ENCODE measurements around the gene STK11IP.

The STK11IP gene

GRCh38 chr2:219631904-219632759, 34.5 kb downstream of the STK11IP start:
- FAIRE-seq, result no peak
- no peak for DNase-seq (ENCODE audit: insufficient read length, low spot score)

GRCh38 chr2:219632760-219633105, 35.1 kb downstream of the STK11IP start:
- no peak for DNase-seq (ENCODE audit: insufficient read length, low spot score)
- FAIRE-seq, result no peak

GRCh38 chr2:219633276-219634065, 35.8 kb downstream of the STK11IP start:
- no peak for DNase-seq (ENCODE audit: insufficient read length, low spot score)
- FAIRE-seq, result no peak

- FAIRE-seq (no peak), DNase-seq (ENCODE audit: insufficient read length, low spot score) (no peak)
Observed at GRCh38 chr2:219634171-219634940, 36.7 kb downstream of the STK11IP start.

- DNase-seq (ENCODE audit: insufficient read length, low spot score) (no peak), FAIRE-seq (no peak)
Observed at GRCh38 chr2:219634951-219635751, 37.5 kb downstream of the STK11IP start.

- no peak for FAIRE-seq
Observed at GRCh38 chr2:219636144-219636915, 38.7 kb downstream of the STK11IP start.

GRCh38 chr2:219636941-219637841, 39.5 kb downstream of the STK11IP start:
- FAIRE-seq (no peak), DNase-seq (ENCODE audit: insufficient read length, low spot score) (no peak)

More at GRCh38 chr2:219636144-219636915, 38.7 kb downstream of the STK11IP start:
- DNase-seq (ENCODE audit: insufficient read length, low spot score), result no peak

GRCh38 chr2:219637842-219638185, 40.2 kb downstream of the STK11IP start:
- FAIRE-seq (no peak), DNase-seq (ENCODE audit: insufficient read length, low spot score) (no peak)

GRCh38 chr2:219638217-219638947, 40.7 kb downstream of the STK11IP start:
- FAIRE-seq (no peak), DNase-seq (ENCODE audit: insufficient read length, low spot score) (no peak)

- no peak for FAIRE-seq
- no peak for DNase-seq (ENCODE audit: insufficient read length, low spot score)
Observed at GRCh38 chr2:219638948-219639755, 41.5 kb downstream of the STK11IP start.

- FAIRE-seq (no peak), DNase-seq (ENCODE audit: insufficient read length, low spot score) (no peak)
Observed at GRCh38 chr2:219641390-219642068, 43.9 kb downstream of the STK11IP start.

- DNase-seq (ENCODE audit: insufficient read length, low spot score) (no peak), FAIRE-seq (no peak)
Observed at GRCh38 chr2:219642069-219642454, 44.4 kb downstream of the STK11IP start.

GRCh38 chr2:219642465-219643083, 44.9 kb downstream of the STK11IP start:
- FAIRE-seq, result peak; percentile 100
- peak; percentile 95 for DNase-seq (ENCODE audit: insufficient read length, low spot score)

- FAIRE-seq (no peak), DNase-seq (ENCODE audit: insufficient read length, low spot score) (no peak)
Observed at GRCh38 chr2:219643084-219643473, 45.4 kb downstream of the STK11IP start.

GRCh38 chr2:219643788-219644398, 46.2 kb downstream of the STK11IP start:
- DNase-seq (ENCODE audit: insufficient read length, low spot score) (no peak), FAIRE-seq (no peak)

Data from GM19239 (cell line).